Liver (tissue), 9 donors: ENCODE results near the gene ATP6V0A4. TPM values are rescaled to one million over a fixed set of nuclear protein-coding genes. Genes with fewer than 3 reads are reported as not detected.

Experiments used
- DNase-seq: peaks from one replicate; pipeline ENCODE4 v3.0.0-alpha.2; 2017; ENCODE audit warnings: low spot score
- H3K27ac ChIP-seq, 2 donors: one replicate each; pipeline ENCODE4 v1.7.0; 2013; ENCODE audit warnings: inconsistent platforms in 2 of 2, low read length in 2 of 2, control low read depth in 1 of 2, low read depth in 1 of 2, mild to moderate bottlenecking in 1 of 2
- H3K27me3 ChIP-seq, 4 donors: one replicate each; pipeline versions ENCODE4 v1.6.1 to v1.7.0; 2013; ENCODE audit warnings: low read length in 3 of 4, inconsistent platforms in 1 of 4, mild to moderate bottlenecking in 1 of 4, moderate library complexity in 1 of 4; ENCODE audit not compliant: control insufficient read depth in 4 of 4, insufficient read depth in 4 of 4
- H3K36me3 ChIP-seq, 4 donors: one replicate each; pipeline versions ENCODE4 v1.6.1 to v1.7.0; 2013; ENCODE audit warnings: low read length in 3 of 4, mild to moderate bottlenecking in 3 of 4, low read depth in 1 of 4, moderate library complexity in 1 of 4; ENCODE audit not compliant: control insufficient read depth in 4 of 4, insufficient read depth in 3 of 4
- H3K4me1 ChIP-seq, 4 donors: one replicate each; pipeline versions ENCODE4 v1.6.1 to v1.7.0; 2013; ENCODE audit warnings: low read length in 3 of 4, mild to moderate bottlenecking in 3 of 4, moderate library complexity in 1 of 4; ENCODE audit not compliant: control insufficient read depth in 4 of 4, insufficient read depth in 4 of 4
- H3K4me3 ChIP-seq, 3 donors: one replicate each; pipeline versions ENCODE4 v1.6.1 to v1.7.0; 2013; ENCODE audit warnings: low read length in 3 of 3, control low read depth in 1 of 3, low read depth in 1 of 3, mild to moderate bottlenecking in 1 of 3
- H3K9ac ChIP-seq, 2 donors: one replicate each; pipeline ENCODE4 v1.7.0; 2013; ENCODE audit warnings: low read length in 2 of 2, mild to moderate bottlenecking in 2 of 2, moderate library complexity in 2 of 2, control low read depth in 1 of 2, low read depth in 1 of 2
- H3K9me3 ChIP-seq, 4 donors: one replicate each; pipeline versions ENCODE4 v1.6.1 to v1.7.0; 2013; ENCODE audit warnings: low read length in 3 of 4; ENCODE audit not compliant: control insufficient read depth in 4 of 4
- ATF3 ChIP-seq: IDR thresholded peaks from 2 replicates; pipeline ENCODE4 v1.6.1; 2016; ENCODE audit warnings: antibody characterized with exemption
- CTCF ChIP-seq: fragments of 150-350 bp; IDR thresholded peaks from 2 replicates; pipeline ENCODE4 v1.5.1; 2017; ENCODE audit warnings: improper control_type of control experiment, low read depth, low read length; ENCODE audit not compliant: missing input control
- EGR1 ChIP-seq, 2 donors: IDR thresholded peaks; 2 replicates each; pipeline ENCODE4 v1.6.1; 2016 to 2018; ENCODE audit warnings: antibody characterized with exemption in 2 of 2, low read depth in 2 of 2
- FOXA1 ChIP-seq: IDR thresholded peaks from 2 replicates; pipeline ENCODE4 v1.6.1; 2016; ENCODE audit warnings: antibody characterized with exemption
- FOXA2 ChIP-seq: IDR thresholded peaks from 2 replicates; pipeline ENCODE4 v1.6.1; 2016; ENCODE audit warnings: antibody characterized with exemption
- GABPA ChIP-seq, 2 donors: IDR thresholded peaks in 1 of 2; conservative IDR thresholded peaks in 1 of 2; 2 replicates each; pipeline ENCODE4 v1.6.1; 2016; ENCODE audit warnings: antibody characterized with exemption in 2 of 2, mild to moderate bottlenecking in 1 of 2, moderate library complexity in 1 of 2
- HNF4A ChIP-seq, 2 donors: conservative IDR thresholded peaks; 2 replicates each; pipeline ENCODE4 v1.6.1; 2016; ENCODE audit warnings: antibody characterized with exemption in 2 of 2, mild to moderate bottlenecking in 2 of 2
- HNF4G ChIP-seq: IDR thresholded peaks from 2 replicates; pipeline ENCODE4 v1.6.1; 2016; ENCODE audit warnings: antibody characterized with exemption
- JUND ChIP-seq, 2 donors: IDR thresholded peaks; 2 replicates each; pipeline ENCODE4 v1.6.1; 2016; ENCODE audit warnings: antibody characterized with exemption in 2 of 2
- MAX ChIP-seq: IDR thresholded peaks from 2 replicates; pipeline ENCODE4 v1.6.1; 2016; ENCODE audit warnings: antibody characterized with exemption
- NR2F2 ChIP-seq: IDR thresholded peaks from 2 replicates; pipeline ENCODE4 v1.6.1; 2016; ENCODE audit warnings: antibody characterized with exemption
- RAD21 ChIP-seq, 2 donors: IDR thresholded peaks; 2 replicates each; pipeline ENCODE4 v1.6.1; 2016; ENCODE audit warnings: antibody characterized with exemption in 2 of 2, mild to moderate bottlenecking in 2 of 2
- RXRA ChIP-seq, 2 donors: IDR thresholded peaks; 2 replicates each; pipeline ENCODE4 v1.6.1; 2017 to 2018; ENCODE audit warnings: antibody characterized with exemption in 2 of 2, mild to moderate bottlenecking in 1 of 2
- SP1 ChIP-seq: IDR thresholded peaks from 2 replicates; pipeline ENCODE4 v1.6.1; 2018; ENCODE audit warnings: antibody characterized with exemption, mild to moderate bottlenecking
- YY1 ChIP-seq: IDR thresholded peaks from 2 replicates; pipeline ENCODE4 v1.6.1; 2016; ENCODE audit warnings: antibody characterized with exemption, mild to moderate bottlenecking
- ZBTB33 ChIP-seq: IDR thresholded peaks from 2 replicates; pipeline ENCODE4 v1.6.1; 2016; ENCODE audit warnings: antibody characterized with exemption
- WGBS: extraction: QIAGEN DNeasy Blood & Tissue Kit; methylation state at CpG from one replicate; pipeline ENCODE4 v1.1.7; 2013; 5-methylcytosine and 5-hydroxymethylcytosine counted together
- polyA plus RNA-seq, 2 donors: library from polyadenylated mRNA; stranded (reverse) in 1 of 2; unstranded in 1 of 2; fragments of 200-250 nt in 1 of 2; fragments of >200 nt in 1 of 2; fragmentation: Nextera tagmentation in 1 of 2; extraction: Ambion mirVana in 1 of 2; gene quantifications; one replicate each; pipeline versions ENCODE4 v1.2.1 to v1.2.3, GENCODE V29; 2013 to 2015
- total RNA-seq, 2 donors: library from RNA; depleted of rRNA; stranded (reverse); fragments of >200 nt; gene quantifications; one replicate each; pipeline ENCODE4 v1.2.3, GENCODE V29; 2014
- donor health status: healthy.
- donor health status: healthy.
- donor health status: healthy.
- donor health status: healthy.
- donor health status: healthy.

Gene ATP6V0A4
- total and polyA plus RNA-seq, 4 donors: not detected

- Histone ChIP-seq H3K36me3 (no peaks in the 10 kb centered on the region), H3K9me3 (no peaks in the 10 kb centered on the region), H3K9ac (no peak overlapping the region), H3K27ac (no peak overlapping the region), H3K4me1 (peaks cover 0 to 11% (median 2%) of the 10 kb centered on the region in 4 donors), H3K4me3 (no peak overlapping the region), H3K27me3 (no peaks in the 10 kb centered on the region)
- no peak for DNase-seq
- TF ChIP-seq RAD21 (IDR thresholded peaks at IDR 0.05) (no peak), FOXA2 (no peak), HNF4G (no peak), ATF3 (no peak), NR2F2 (no peak), GABPA (IDR thresholded peaks at IDR 0.05 in 1 of 2, conservative IDR thresholded peaks at IDR 0.05 in 1 of 2) (no peak), EGR1 (IDR thresholded peaks at IDR 0.05; ENCODE audit: low read depth in 2 of 2) (no peak), SP1 (no peak), HNF4A (conservative IDR thresholded peaks at IDR 0.05) (no peak), YY1 (no peak), CTCF (no peak), ZBTB33 (no peak), FOXA1 (no peak), MAX (no peak), JUND (IDR thresholded peaks at IDR 0.05) (no peak), RXRA (IDR thresholded peaks at IDR 0.05) (no peak)
- WGBS: 92% methylated on average over 5 of the region's 5 CpGs
These were observed 56.6 kb downstream of the ATP6V0A4 start for GRCh38 chr7:138741453-138741735.

- no peaks in the 10 kb centered on the region for H3K9me3 ChIP-seq
- no peak overlapping the region for H3K4me3 ChIP-seq
- H3K27ac ChIP-seq: no peak overlapping the region
- H3K9ac ChIP-seq: no peak overlapping the region
- TF ChIP-seq YY1 (no peak), SP1 (no peak), RAD21 (IDR thresholded peaks at IDR 0.05) (no peak), ATF3 (no peak), RXRA (IDR thresholded peaks at IDR 0.05) (no peak), MAX (no peak), EGR1 (IDR thresholded peaks at IDR 0.05; ENCODE audit: low read depth in 2 of 2) (no peak)
- no peak for DNase-seq
- WGBS: 98% methylated on average over 1 of the region's 1 CpG
- no peaks in the 10 kb centered on the region for H3K36me3 ChIP-seq
- no peaks in the 10 kb centered on the region for H3K27me3 ChIP-seq
- H3K4me1 ChIP-seq: peaks cover 0 to 11% (median 2%) of the 10 kb centered on the region in 4 donors
These were observed 58.1 kb downstream of the ATP6V0A4 start for GRCh38 chr7:138739859-138740258.
